T-helper 2 cell treated with Interferon-gamma antibody and Interleukin-4, amounts not matched to agents 5 μg/mL and 100 μg/mL, for 36 hours (primary cell): ENCODE results near the gene OR8U1.
"Not testable (repeated sequence)": the region's sequence is repeated elsewhere in the genome, so short reads cannot be mapped to it uniquely, and the experiment has no call there.

Source experiments
- DNase-seq: peaks from one replicate; pipeline ENCODE4 v3.0.0; 2021; ENCODE audit warnings: low spot score
- H3K27ac Mint-ChIP-seq: one replicate; pipeline ENCODE4 v1.8.0; 2021; ENCODE audit warnings: mild to moderate bottlenecking, mixed read lengths
- H3K27me3 Mint-ChIP-seq: one replicate; pipeline ENCODE4 v1.8.0; 2021; ENCODE audit warnings: low read depth, mixed read lengths
- H3K36me3 Mint-ChIP-seq: one replicate; pipeline ENCODE4 v1.8.0; 2021; ENCODE audit warnings: low read depth, mixed read lengths
- H3K4me1 Mint-ChIP-seq: one replicate; pipeline ENCODE4 v1.8.0; 2021; ENCODE audit warnings: low read depth, mixed read lengths
- H3K4me3 Mint-ChIP-seq: one replicate; pipeline ENCODE4 v1.8.0; 2022; ENCODE audit warnings: mild to moderate bottlenecking, moderate library complexity, mixed read lengths
- H3K9me3 Mint-ChIP-seq: one replicate; pipeline ENCODE4 v1.8.0; 2021; ENCODE audit warnings: mixed read lengths

The OR8U1 gene

GRCh38 chr11:56375324-56375723, at the start of gene OR8U1:
TSS of gene OR8U1 (plus strand) at chr11:56375624. CDS start at chr11:56375624, 0 bp downstream.
- Mint-ChIP-seq H3K27me3 (no peaks in the 10 kb centered on the region), H3K4me3 (no peak within 1 kb of the TSS), H3K9me3 (peaks cover 46% of the 10 kb centered on the region), H3K27ac (no peak within 1 kb of the TSS), H3K4me1 (no peaks in the 10 kb centered on the region), H3K36me3 (no peaks in the 10 kb centered on the region)
- no peak for DNase-seq

GRCh38 chr11:56331861-56332491, 43.4 kb upstream of the OR8U1 start:
- H3K9me3 Mint-ChIP-seq: peaks cover 30% of the 10 kb centered on the region
- H3K36me3 Mint-ChIP-seq: no peaks in the 10 kb centered on the region
- no peak overlapping the region for H3K4me3 Mint-ChIP-seq
- no peaks in the 10 kb centered on the region for H3K27me3 Mint-ChIP-seq
- no peak overlapping the region for H3K27ac Mint-ChIP-seq
- no peaks in the 10 kb centered on the region for H3K4me1 Mint-ChIP-seq
- DNase-seq: no peak

GRCh38 chr11:56333156-56333555, 42.3 kb upstream of the OR8U1 start:
- no peaks in the 10 kb centered on the region for H3K36me3 Mint-ChIP-seq
- no peak overlapping the region for H3K27ac Mint-ChIP-seq
- no peaks in the 10 kb centered on the region for H3K4me1 Mint-ChIP-seq
- H3K27me3 Mint-ChIP-seq: no peaks in the 10 kb centered on the region
- no peak for DNase-seq
- no peak overlapping the region for H3K4me3 Mint-ChIP-seq
- H3K9me3 Mint-ChIP-seq: peaks cover 29% of the 10 kb centered on the region

GRCh38 chr11:56340289-56340688, 35.1 kb upstream of the OR8U1 start:
- Mint-ChIP-seq H3K36me3 (no peaks in the 10 kb centered on the region), H3K27me3 (no peaks in the 10 kb centered on the region), H3K4me1 (no peaks in the 10 kb centered on the region), H3K4me3 (no peak overlapping the region), H3K9me3 (peaks cover 56% of the 10 kb centered on the region), H3K27ac (no peak overlapping the region)
- DNase-seq: no peak

- Mint-ChIP-seq H3K27ac (no peak within 1 kb of the TSS), H3K9me3 (peaks cover 44% of the 10 kb centered on the region)
- DNase-seq: no peak
These were observed 29.7 kb upstream of the OR8U1 start, which contains the start of gene OR8K1 for GRCh38 chr11:56345739-56346138. TSS of gene OR8K1 (plus strand) at chr11:56346039. CDS start at chr11:56346039, 0 bp downstream.

GRCh38 chr11:56353991-56354390, 21.4 kb upstream of the OR8U1 start, which contains the start of gene OR8J1:
TSS of gene OR8J1 (plus strand) at chr11:56354291. CDS start at chr11:56360247, 5,956 bp downstream.
- peaks cover 37% of the 10 kb centered on the region for H3K9me3 Mint-ChIP-seq
- H3K27ac Mint-ChIP-seq: no peak within 1 kb of the TSS
- no peak for DNase-seq
- H3K27me3 Mint-ChIP-seq: no peaks in the 10 kb centered on the region
- H3K4me3 Mint-ChIP-seq: no peak within 1 kb of the TSS
- no peaks in the 10 kb centered on the region for H3K36me3 Mint-ChIP-seq
- H3K4me1 Mint-ChIP-seq: no peaks in the 10 kb centered on the region

More at GRCh38 chr11:56345739-56346138, 29.7 kb upstream of the OR8U1 start, which contains the start of gene OR8K1:
- Mint-ChIP-seq H3K36me3 (no peaks in the 10 kb centered on the region), H3K4me3 (no peak within 1 kb of the TSS), H3K4me1 (no peaks in the 10 kb centered on the region), H3K27me3 (no peaks in the 10 kb centered on the region)

- no peaks in the 10 kb centered on the region for H3K27me3 Mint-ChIP-seq
- H3K27ac Mint-ChIP-seq: no peak overlapping the region
- DNase-seq: no peak
- peaks cover 36% of the 10 kb centered on the region for H3K9me3 Mint-ChIP-seq
- H3K36me3 Mint-ChIP-seq: no peaks in the 10 kb centered on the region
- H3K4me1 Mint-ChIP-seq: no peaks in the 10 kb centered on the region
- no peak overlapping the region for H3K4me3 Mint-ChIP-seq
These were observed 4.7 kb downstream of the OR8U1 start for GRCh38 chr11:56380120-56380519.

GRCh38 chr11:56394381-56394780, 19.0 kb downstream of the OR8U1 start:
- DNase-seq: no peak
- no peaks in the 10 kb centered on the region for H3K4me1 Mint-ChIP-seq
- no peak overlapping the region for H3K27ac Mint-ChIP-seq
- H3K36me3 Mint-ChIP-seq: no peaks in the 10 kb centered on the region
- peaks cover 35% of the 10 kb centered on the region for H3K9me3 Mint-ChIP-seq
- H3K27me3 Mint-ChIP-seq: no peaks in the 10 kb centered on the region
- no peak overlapping the region for H3K4me3 Mint-ChIP-seq

- Mint-ChIP-seq H3K4me3 (no peak overlapping the region), H3K4me1 (no peaks in the 10 kb centered on the region), H3K27ac (no peak overlapping the region), H3K9me3 (peaks cover 37% of the 10 kb centered on the region), H3K36me3 (no peaks in the 10 kb centered on the region), H3K27me3 (no peaks in the 10 kb centered on the region)
- no peak for DNase-seq
These were observed 20.6 kb downstream of the OR8U1 start for GRCh38 chr11:56396047-56396446.

- not testable (repeated sequence) for H3K4me3 Mint-ChIP-seq, DNase-seq, H3K27ac Mint-ChIP-seq, H3K36me3 Mint-ChIP-seq, H3K27me3 Mint-ChIP-seq, H3K4me1 Mint-ChIP-seq
- peaks cover 39% of the 10 kb centered on the region for H3K9me3 Mint-ChIP-seq
These were observed 26.5 kb downstream of the OR8U1 start for GRCh38 chr11:56401858-56402461.

GRCh38 chr11:56404393-56404792, 29.0 kb downstream of the OR8U1 start:
- no peaks in the 10 kb centered on the region for H3K36me3 Mint-ChIP-seq
- no peak overlapping the region for H3K4me3 Mint-ChIP-seq
- no peaks in the 10 kb centered on the region for H3K27me3 Mint-ChIP-seq
- no peaks in the 10 kb centered on the region for H3K4me1 Mint-ChIP-seq
- peaks cover 39% of the 10 kb centered on the region for H3K9me3 Mint-ChIP-seq
- DNase-seq: no peak
- H3K27ac Mint-ChIP-seq: no peak overlapping the region

- Mint-ChIP-seq H3K9me3 (peaks cover 46% of the 10 kb centered on the region), H3K27ac (no peak overlapping the region), H3K4me3 (no peak overlapping the region), H3K4me1 (no peaks in the 10 kb centered on the region), H3K27me3 (no peaks in the 10 kb centered on the region), H3K36me3 (no peaks in the 10 kb centered on the region)
- DNase-seq: no peak
These were observed 35.4 kb downstream of the OR8U1 start for GRCh38 chr11:56410801-56411200.

- Mint-ChIP-seq H3K27ac (no peak within 1 kb of the TSS), H3K36me3 (no peaks in the 10 kb centered on the region), H3K4me1 (no peaks in the 10 kb centered on the region), H3K27me3 (no peaks in the 10 kb centered on the region), H3K9me3 (peaks cover 42% of the 10 kb centered on the region), H3K4me3 (no peak within 1 kb of the TSS)
- no peak for DNase-seq
These were observed 37.0 kb downstream of the OR8U1 start, which contains the start of gene OR5AL1 for GRCh38 chr11:56412396-56412795. TSS of gene OR5AL1 (plus strand) at chr11:56412696.
